Transverse colon (tissue), 4 donors: ENCODE results near the gene IKBKG. TPM values are rescaled to one million over a fixed set of nuclear protein-coding genes. Genes with fewer than 3 reads are reported as not detected.

Experiments used
- DNase-seq: peaks from one replicate; pipeline ENCODE4 v3.0.0-alpha.2; 2019
- H3K27ac ChIP-seq, 4 donors: fragments of 200-600 bp; sonication (generic); 2 replicates each; pipeline ENCODE4 v1.5.1; 2016 to 2018; ENCODE audit warnings: inconsistent platforms in 4 of 4
- H3K27me3 ChIP-seq: fragments of 200-600 bp; sonication (generic); 2 replicates; pipeline ENCODE4 v1.5.1; 2017; ENCODE audit warnings: inconsistent platforms
- H3K36me3 ChIP-seq, 4 donors: fragments of 200-600 bp; sonication (generic); 2 replicates each; pipeline ENCODE4 v1.5.1; 2017 to 2019; ENCODE audit warnings: inconsistent platforms in 4 of 4
- H3K4me1 ChIP-seq, 4 donors: fragments of 200-600 bp; sonication (generic); 2 replicates each; pipeline ENCODE4 v1.5.1; 2017 to 2020; ENCODE audit warnings: inconsistent platforms in 4 of 4
- H3K4me3 ChIP-seq, 4 donors: fragments of 200-600 bp; sonication (generic); 1 replicate in 1 of 4; 2 replicates in 3 of 4; pipeline versions ENCODE4 v1.5.1 to v1.6.1; 2017 to 2019; ENCODE audit warnings: inconsistent platforms in 4 of 4
- H3K9me3 ChIP-seq, 2 donors: fragments of 200-600 bp; sonication (generic); 2 replicates each; pipeline ENCODE4 v1.5.1; 2017 to 2019; ENCODE audit warnings: inconsistent platforms in 2 of 2
- EP300 ChIP-seq: sonication (generic); formaldehyde crosslinking; IDR thresholded peaks from one replicate; pipeline ENCODE4 v1.6.1; 2017; ENCODE audit warnings: antibody characterized with exemption, low read depth
- POLR2A ChIP-seq: fragments of 450-650 bp; IDR thresholded peaks from one replicate; pipeline ENCODE4 v1.6.1; 2016; ENCODE audit warnings: antibody characterized with exemption, mild to moderate bottlenecking, moderate library complexity
- POLR2AphosphoS5 ChIP-seq, 3 donors: sonication (generic); formaldehyde crosslinking; IDR thresholded peaks; one replicate each; pipeline ENCODE4 v1.6.1; 2016; ENCODE audit warnings: antibody characterized with exemption in 3 of 3
- WGBS, 2 donors: methylation state at CpG; one replicate each; pipeline ENCODE4 v1.1.5; 2018; ENCODE audit warnings: low coverage in 1 of 2; 5-methylcytosine and 5-hydroxymethylcytosine counted together
- in situ Hi-C, 4 donors: fragments of 200-750 bp; cut with MboI; loops; one replicate each; pipeline versions ENCODE4 v1.15.0 to v1.15.1; 2017; ENCODE audit warnings: low sequenced_read_pairs in 3 of 4, low pct_ligation_motif_present in 1 of 4, low pct_unique_long_range_greater_than_20kb in 1 of 4
- intact Hi-C: fragments of 100-400 bp; cut with DNase I; formaldehyde crosslinking; loops from one replicate; pipeline ENCODE4 v1.15.1; 2023; ENCODE audit warnings: low total_unique reads
- total RNA-seq, 4 donors: library from RNA; depleted of rRNA; stranded (reverse); fragments of >200 nt; gene quantifications; one replicate each; pipeline ENCODE4 v1.1.0, GENCODE V29; 2016
- TF ChIP-seq, protein P1 (sequence below), 5 experiments: fragments of 200-600 bp in 3 of 5; fragments of 450-650 bp in 2 of 5; sonication (generic) in 3 of 5; IDR thresholded peaks; 1 replicate in 2 of 5; 2 replicates in 3 of 5; pipeline ENCODE4 v1.5.1; 2016 to 2017; ENCODE audit warnings: antibody characterized with exemption in 5 of 5, inconsistent platforms in 3 of 5, mild to moderate bottlenecking in 2 of 5, moderate library complexity in 1 of 5

The IKBKG gene
- total RNA-seq, 4 donors from 2014 or later = 12.2 to 61.1 (median 25.1) TPM

DNA sequence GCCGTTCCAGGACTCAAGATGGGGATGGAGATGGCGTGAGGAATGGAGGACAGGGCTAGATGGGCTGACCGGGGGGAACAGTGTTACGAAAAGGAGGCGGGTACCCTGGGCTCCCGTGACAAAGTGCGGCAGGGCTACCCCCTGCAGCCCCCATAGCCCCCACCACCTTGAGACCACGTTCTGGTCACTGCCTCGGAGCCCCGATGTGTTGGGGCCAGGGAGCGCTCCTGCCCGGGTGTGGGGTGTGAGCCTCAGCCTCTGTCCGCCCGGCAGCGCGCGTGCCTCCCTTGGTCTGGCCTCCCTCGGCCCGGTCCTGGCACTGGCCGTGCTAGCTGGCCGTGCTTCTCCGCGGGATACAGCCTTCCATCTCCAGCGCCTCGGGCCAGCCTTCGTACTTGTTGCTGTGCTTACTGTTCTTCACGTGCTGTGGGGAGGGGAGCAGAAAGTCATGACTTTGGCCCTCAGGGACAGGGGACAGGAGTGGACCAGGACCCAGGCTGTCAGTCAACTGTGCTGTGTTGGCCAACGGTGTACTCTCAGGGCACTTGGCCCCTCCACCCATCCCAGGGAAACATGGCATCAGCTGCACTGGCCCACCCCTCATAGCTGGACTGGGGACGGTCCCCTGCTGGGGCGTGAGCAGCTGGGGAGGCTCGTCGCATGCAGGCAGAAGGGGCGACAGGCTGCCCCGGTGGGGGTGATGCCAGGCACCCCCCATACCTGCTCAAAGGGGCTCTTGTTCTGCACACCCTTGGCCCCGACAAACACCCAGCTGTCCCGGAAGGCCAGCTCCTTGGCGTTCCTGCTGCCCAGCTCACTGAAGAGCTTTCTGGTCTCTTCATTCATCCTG lies 40.7 kb upstream of the IKBKG start:
- H3K36me3 ChIP-seq = no peaks in the 10 kb centered on the region
- TF ChIP-seq, protein P1, sequence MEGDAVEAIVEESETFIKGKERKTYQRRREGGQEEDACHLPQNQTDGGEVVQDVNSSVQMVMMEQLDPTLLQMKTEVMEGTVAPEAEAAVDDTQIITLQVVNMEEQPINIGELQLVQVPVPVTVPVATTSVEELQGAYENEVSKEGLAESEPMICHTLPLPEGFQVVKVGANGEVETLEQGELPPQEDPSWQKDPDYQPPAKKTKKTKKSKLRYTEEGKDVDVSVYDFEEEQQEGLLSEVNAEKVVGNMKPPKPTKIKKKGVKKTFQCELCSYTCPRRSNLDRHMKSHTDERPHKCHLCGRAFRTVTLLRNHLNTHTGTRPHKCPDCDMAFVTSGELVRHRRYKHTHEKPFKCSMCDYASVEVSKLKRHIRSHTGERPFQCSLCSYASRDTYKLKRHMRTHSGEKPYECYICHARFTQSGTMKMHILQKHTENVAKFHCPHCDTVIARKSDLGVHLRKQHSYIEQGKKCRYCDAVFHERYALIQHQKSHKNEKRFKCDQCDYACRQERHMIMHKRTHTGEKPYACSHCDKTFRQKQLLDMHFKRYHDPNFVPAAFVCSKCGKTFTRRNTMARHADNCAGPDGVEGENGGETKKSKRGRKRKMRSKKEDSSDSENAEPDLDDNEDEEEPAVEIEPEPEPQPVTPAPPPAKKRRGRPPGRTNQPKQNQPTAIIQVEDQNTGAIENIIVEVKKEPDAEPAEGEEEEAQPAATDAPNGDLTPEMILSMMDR (IDR thresholded peaks at IDR 0.05) = no peak
- TF ChIP-seq POLR2A (no peak), POLR2AphosphoS5 (IDR thresholded peaks at IDR 0.05) (no peak), EP300 (no peak)
- no peak overlapping the region for H3K4me3 ChIP-seq
- in situ Hi-C loops (no loop called here), intact Hi-C loops (no loop called here)
- H3K9me3 ChIP-seq = no peaks in the 10 kb centered on the region
- 91% methylated on average over 33 of the region's 37 CpGs; no CpG with 5 or more reads in 1 of the 2 donors for WGBS, 2 donors
- no peak overlapping the region for H3K27ac ChIP-seq
- DNase-seq = no peak
- no peaks in the 10 kb centered on the region for H3K4me1 ChIP-seq
- no peaks in the 10 kb centered on the region for H3K27me3 ChIP-seq

DNA sequence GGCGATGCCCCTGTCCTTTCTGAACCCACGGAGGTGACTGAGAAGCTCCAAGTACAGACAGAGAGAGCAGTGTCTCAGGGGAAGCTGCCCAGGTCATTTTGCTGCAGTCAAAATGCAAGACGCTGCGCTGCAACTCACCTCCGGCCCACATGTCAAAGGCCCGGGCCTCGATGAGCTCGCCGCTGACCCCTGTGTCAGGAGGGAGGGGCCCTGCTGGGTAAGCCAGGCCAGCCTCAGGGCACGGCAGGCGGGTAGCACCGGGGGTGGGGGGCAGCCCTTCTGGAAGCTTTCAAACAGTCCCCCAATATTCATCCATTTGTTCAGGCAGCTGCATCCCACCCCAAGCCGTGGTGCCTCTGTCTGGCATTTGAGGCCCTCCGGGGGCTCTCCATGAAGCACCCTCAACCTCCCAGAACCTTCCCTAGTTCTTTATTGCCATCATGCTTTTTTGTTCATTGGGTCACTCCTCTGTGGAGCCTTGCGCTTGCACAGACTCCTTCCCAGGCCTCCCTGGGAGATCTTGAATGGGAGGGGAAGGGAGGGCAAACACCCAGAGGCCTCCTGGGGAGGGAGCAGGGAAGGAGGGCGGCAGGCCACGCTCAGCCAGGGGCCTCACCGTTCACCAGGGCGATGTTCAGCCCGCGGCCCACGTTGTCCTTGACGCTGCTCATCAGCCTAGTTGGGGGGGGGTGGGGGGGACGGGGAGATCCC lies 39.6 kb upstream of the IKBKG start:
- DNase-seq = no peak
- WGBS, 2 donors = 87% methylated on average over 24 of the region's 24 CpGs; no CpG with 5 or more reads in 1 of the 2 donors
- TF ChIP-seq EP300 (no peak), POLR2A (no peak), POLR2AphosphoS5 (IDR thresholded peaks at IDR 0.05) (no peak)
- TF ChIP-seq, protein P1 (IDR thresholded peaks at IDR 0.05) = no peak
- H3K36me3 ChIP-seq = no peaks in the 10 kb centered on the region
- H3K4me1 ChIP-seq = no peaks in the 10 kb centered on the region
- no peak overlapping the region for H3K27ac ChIP-seq
- no peak overlapping the region for H3K4me3 ChIP-seq
- intact Hi-C loops (no loop called here), in situ Hi-C loops (no loop called here)
- no peaks in the 10 kb centered on the region for H3K27me3 ChIP-seq
- H3K9me3 ChIP-seq = no peaks in the 10 kb centered on the region

DNA sequence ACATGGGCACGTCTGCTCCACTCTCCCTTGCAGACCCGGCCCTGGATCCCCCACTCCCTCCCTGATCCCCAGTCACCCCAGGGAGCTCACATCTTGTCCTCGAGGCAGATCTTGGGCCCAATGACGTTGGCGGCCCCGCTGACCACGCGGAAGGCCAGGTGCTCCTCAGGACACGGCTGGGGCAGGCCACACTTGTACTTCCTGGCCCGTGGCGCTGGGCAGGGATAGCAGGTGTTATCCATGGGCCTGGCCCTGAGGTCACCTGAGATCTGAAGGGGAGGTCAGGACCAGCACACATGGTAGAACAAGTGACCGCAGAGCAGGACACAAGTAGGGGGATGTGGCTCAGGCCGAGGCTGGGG lies 39.1 kb upstream of the IKBKG start:
- intact Hi-C loops = no loop called here
- Histone ChIP-seq H3K27me3 (no peaks in the 10 kb centered on the region), H3K36me3 (no peaks in the 10 kb centered on the region), H3K4me1 (no peaks in the 10 kb centered on the region), H3K4me3 (no peak overlapping the region), H3K9me3 (no peaks in the 10 kb centered on the region), H3K27ac (no peak overlapping the region)
- in situ Hi-C loops = no loop called here
- no peak for DNase-seq
- 89% methylated on average over 12 of the region's 13 CpGs; no CpG with 5 or more reads in 1 of the 2 donors for whole genome bisulfite sequencing, 2 donors
- TF ChIP-seq POLR2A (no peak), POLR2AphosphoS5 (IDR thresholded peaks at IDR 0.05) (no peak), EP300 (no peak)
- TF ChIP-seq, protein P1 (IDR thresholded peaks at IDR 0.05) = no peak

DNA sequence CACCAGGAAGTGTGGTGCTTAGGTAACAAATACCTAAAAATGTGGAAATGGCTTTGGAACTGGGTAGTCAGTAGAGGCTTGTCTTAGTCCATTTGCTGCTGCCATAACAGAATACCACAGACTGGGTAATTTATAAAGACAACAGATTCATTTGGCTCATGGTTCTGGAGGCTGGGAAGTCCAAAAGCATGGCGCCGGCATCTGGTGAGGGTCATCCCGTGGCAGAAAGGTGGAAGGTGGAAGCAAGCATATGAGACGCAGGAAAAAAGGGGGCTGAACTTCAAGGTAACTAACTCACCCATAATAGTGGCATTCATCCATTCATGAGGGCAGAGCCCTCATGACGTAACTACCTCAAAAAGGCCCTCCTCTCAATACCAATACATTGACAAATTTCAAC lies 38.0 kb upstream of the IKBKG start:
- Histone ChIP-seq H3K4me1 (no peaks in the 10 kb centered on the region), H3K36me3 (no peaks in the 10 kb centered on the region), H3K4me3 (no peak overlapping the region), H3K9me3 (no peaks in the 10 kb centered on the region), H3K27me3 (no peaks in the 10 kb centered on the region), H3K27ac (no peak overlapping the region)
- TF ChIP-seq POLR2AphosphoS5 (IDR thresholded peaks at IDR 0.05) (no peak), POLR2A (no peak), EP300 (no peak)
- TF ChIP-seq, protein P1 (IDR thresholded peaks at IDR 0.05) = no peak
- no peak for DNase-seq
- 86 to 93% methylated on average over 3 to 5 of the region's 5 CpGs for WGBS, 2 donors
- intact Hi-C loops (no loop called here), in situ Hi-C loops (no loop called here)
